A673 (cell line): ENCODE results near the gene GIMD1. TPM values are rescaled to one million over a fixed set of nuclear protein-coding genes. Genes with fewer than 3 reads are reported as not detected.
A peak's percentile ranks its signal among the peaks of the same experiment; 100 is the strongest.

Source experiments
- BruUV-seq: library from RNA; stranded (reverse); fragments of 400-500 nt; replicated peaks from 2 replicates; lab custom pipeline; 2021; lab: Mats Ljungman, UMichigan
- CTCF ChIA-PET: fragments of 300-600 bp; sonication (Branson Sonifier 250); formaldehyde crosslinking; loops from one replicate; lab custom pipeline; 2022; ENCODE audit warnings: antibody characterized with exemption; lab: Charles Lee
- POLR2A ChIA-PET: fragments of 300-600 bp; sonication (Branson Sonifier 250); formaldehyde crosslinking; loops from one replicate; lab custom pipeline; 2022; ENCODE audit warnings: antibody characterized with exemption; ENCODE audit not compliant: low non-redundant PET; lab: Charles Lee
- DNase-seq: peaks from one replicate; pipeline ENCODE4 v3.0.0-alpha.2; 2015; ENCODE audit warnings: low spot score
- H3K27ac ChIP-seq: fragments of 200-600 bp; sonication (generic); 2 replicates; pipeline ENCODE4 v1.5.1; 2016; ENCODE audit warnings: mixed run types, low read depth, mild to moderate bottlenecking, mixed read lengths, antibody characterized with exemption, low read length; ENCODE audit not compliant: poor library complexity, severe bottlenecking
- H3K27me3 ChIP-seq: fragments of 200-600 bp; sonication (generic); replicated peaks from 2 replicates; pipeline ENCODE4 v1.6.1; 2017; ENCODE audit warnings: mixed run types, low read depth, mild to moderate bottlenecking, mixed read lengths, antibody characterized with exemption, low read length; ENCODE audit not compliant: insufficient read depth, poor library complexity
- H3K36me3 ChIP-seq: fragments of 200-600 bp; sonication (generic); 2 replicates; pipeline ENCODE4 v1.6.1; 2016; ENCODE audit warnings: mixed run types, mild to moderate bottlenecking, mixed read lengths, antibody characterized with exemption, low read length; ENCODE audit not compliant: insufficient read depth, poor library complexity, severe bottlenecking
- H3K4me1 ChIP-seq: fragments of 200-600 bp; sonication (generic); 2 replicates; pipeline ENCODE4 v1.6.1; 2017; ENCODE audit warnings: mixed run types, mild to moderate bottlenecking, mixed read lengths, antibody characterized with exemption, low read length; ENCODE audit not compliant: insufficient read depth, poor library complexity, severe bottlenecking
- H3K4me3 ChIP-seq: fragments of 200-600 bp; sonication (generic); 2 replicates; pipeline ENCODE4 v1.5.1; 2016; ENCODE audit warnings: low read depth, mixed run types, mild to moderate bottlenecking, mixed read lengths, low read length; ENCODE audit not compliant: poor library complexity, severe bottlenecking
- H3K9me3 ChIP-seq: fragments of 200-600 bp; sonication (generic); 2 replicates; pipeline ENCODE4 v1.6.1; 2016; ENCODE audit warnings: mixed run types, low read depth, mild to moderate bottlenecking, mixed read lengths, antibody characterized with exemption, low read length; ENCODE audit not compliant: poor library complexity, severe bottlenecking
- CTCF ChIP-seq: fragments of 300-800, 200-600 bp; sonication (generic); conservative IDR thresholded peaks from 2 replicates; pipeline ENCODE4 v1.5.1; 2017; ENCODE audit warnings: low read depth, mild to moderate bottlenecking, antibody characterized with exemption, low read length, moderate library complexity, mixed read lengths
- EZH2 ChIP-seq: fragments of 200-600 bp; sonication (generic); IDR thresholded peaks from 2 replicates; pipeline ENCODE4 v1.6.1; 2017; ENCODE audit warnings: borderline replicate concordance, low read depth, mild to moderate bottlenecking, mixed read lengths, antibody characterized with exemption, low read length; ENCODE audit not compliant: poor library complexity, severe bottlenecking
- intact Hi-C: fragments of 100-400 bp; cut with micrococcal nuclease; formaldehyde crosslinking; loops from one replicate; pipeline ENCODE4 v1.10.0; 2022; ENCODE audit not compliant: unreplicated experiment
- total RNA-seq: library from RNA; stranded (reverse); gene quantifications from 2 replicates; pipeline ENCODE4 v1.2.3, GENCODE V29; 2021

Gene GIMD1
- total RNA-seq, 1 experiment from 2014 or later: not detected

- no peak for DNase-seq
- no peak overlapping the region for H3K4me3 ChIP-seq
- ChIA-PET POLR2A (no interaction called here), CTCF (no interaction called here)
- no peaks in the 10 kb centered on the region for H3K27me3 ChIP-seq
- peaks cover 28% of the 10 kb centered on the region for H3K4me1 ChIP-seq
- TF ChIP-seq EZH2 (no peak), CTCF (no peak)
- no TSS peak for BruUV-seq
- peaks cover 4% of the 10 kb centered on the region for H3K36me3 ChIP-seq
- no peak overlapping the region for H3K27ac ChIP-seq
- H3K9me3 ChIP-seq: no peaks in the 10 kb centered on the region
- intact Hi-C loops: loop anchor here (10.0 kb wide), 1 partner anchor 706 kb away; no protein-coding TSS in a partner anchor
Measured at GRCh38 chr4:106318511-106318910, 50.1 kb downstream of the GIMD1 start.

DNA sequence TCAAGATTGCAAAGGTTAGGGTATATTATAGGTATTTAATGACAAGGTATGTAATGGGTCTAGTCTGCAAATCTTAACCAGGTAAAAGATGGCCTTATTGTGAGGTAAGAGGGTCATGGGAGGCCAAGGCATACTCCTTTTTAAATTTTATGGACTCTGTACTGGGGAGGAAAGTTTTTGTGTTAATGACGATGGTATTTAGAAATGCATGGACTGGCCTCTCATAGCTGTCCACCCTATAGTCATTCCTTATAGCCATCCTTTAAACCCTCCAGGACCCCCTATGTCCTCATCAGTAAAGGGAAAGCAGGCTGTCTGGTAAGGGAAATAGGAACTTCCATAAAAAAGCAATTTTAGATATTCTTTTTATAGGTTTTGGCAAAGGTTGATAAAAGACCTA lies 50.8 kb downstream of the GIMD1 start:
- Histone ChIP-seq H3K36me3 (no peaks in the 10 kb centered on the region), H3K4me3 (peak overlapping the region; percentile 66), H3K4me1 (peaks cover 28% of the 10 kb centered on the region), H3K9me3 (no peaks in the 10 kb centered on the region), H3K27ac (peak overlapping the region; percentile 98), H3K27me3 (no peaks in the 10 kb centered on the region)
- TF ChIP-seq EZH2: no peak
- TF ChIP-seq CTCF: no peak
- BruUV-seq: no TSS peak
- no peak for DNase-seq
- intact Hi-C loops: loop anchor here (10.0 kb wide), 1 partner anchor 707 kb away; no protein-coding TSS in a partner anchor
- POLR2A ChIA-PET: no interaction called here
- CTCF ChIA-PET: no interaction called here

DNA sequence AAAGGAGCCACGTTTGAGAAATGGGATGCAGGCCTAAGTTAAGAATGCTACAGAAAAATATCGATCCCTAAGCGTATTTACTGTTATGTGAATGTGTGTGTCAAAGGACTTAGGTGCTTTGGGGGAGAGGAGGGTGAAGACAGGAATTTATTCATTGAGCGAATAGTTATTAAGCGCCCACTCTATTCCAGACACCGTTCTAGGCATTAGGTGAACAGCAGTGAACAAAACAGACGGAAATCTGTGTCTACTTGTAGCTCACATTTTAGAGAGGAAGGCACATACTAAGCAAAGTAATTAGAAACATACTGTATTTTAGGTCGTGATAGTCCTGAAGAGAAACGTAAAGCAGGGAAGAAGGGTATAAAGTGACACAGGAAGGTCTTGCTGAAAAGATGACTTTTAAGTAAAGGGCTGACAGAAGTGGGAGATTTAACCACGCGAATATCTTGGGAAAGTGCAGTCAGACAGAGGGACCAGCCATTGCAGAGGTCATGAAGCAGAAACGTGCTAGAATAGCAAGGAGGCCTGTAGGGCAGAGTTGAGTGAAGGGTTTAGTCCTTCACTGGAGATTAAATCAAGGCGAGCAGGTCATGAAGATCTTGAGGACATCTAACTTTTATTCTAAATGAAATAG lies 51.7 kb downstream of the GIMD1 start:
- H3K9me3 ChIP-seq: no peaks in the 10 kb centered on the region
- CTCF ChIA-PET: no interaction called here
- POLR2A ChIA-PET: no interaction called here
- intact Hi-C loops: loop anchor here (10.0 kb wide), 1 partner anchor 708 kb away; no protein-coding TSS in a partner anchor
- peaks cover 28% of the 10 kb centered on the region for H3K4me1 ChIP-seq
- no peaks in the 10 kb centered on the region for H3K27me3 ChIP-seq
- H3K36me3 ChIP-seq: no peaks in the 10 kb centered on the region
- BruUV-seq: TSS peak; percentile 70
- TF ChIP-seq EZH2 (no peak), CTCF (no peak)
- H3K4me3 ChIP-seq: peak overlapping the region; percentile 66
- DNase-seq: no peak
- H3K27ac ChIP-seq: peak overlapping the region; percentile 98
